HG03196 (cell line): ENCODE measurements around the gene SHROOM1.

Experiments used
- ATAC-seq: cut with Tn5 transposase; IDR thresholded peaks from one replicate; pipeline ENCODE4 v1.9.1; 2021; ENCODE audit not compliant: unreplicated experiment

Gene SHROOM1

DNA sequence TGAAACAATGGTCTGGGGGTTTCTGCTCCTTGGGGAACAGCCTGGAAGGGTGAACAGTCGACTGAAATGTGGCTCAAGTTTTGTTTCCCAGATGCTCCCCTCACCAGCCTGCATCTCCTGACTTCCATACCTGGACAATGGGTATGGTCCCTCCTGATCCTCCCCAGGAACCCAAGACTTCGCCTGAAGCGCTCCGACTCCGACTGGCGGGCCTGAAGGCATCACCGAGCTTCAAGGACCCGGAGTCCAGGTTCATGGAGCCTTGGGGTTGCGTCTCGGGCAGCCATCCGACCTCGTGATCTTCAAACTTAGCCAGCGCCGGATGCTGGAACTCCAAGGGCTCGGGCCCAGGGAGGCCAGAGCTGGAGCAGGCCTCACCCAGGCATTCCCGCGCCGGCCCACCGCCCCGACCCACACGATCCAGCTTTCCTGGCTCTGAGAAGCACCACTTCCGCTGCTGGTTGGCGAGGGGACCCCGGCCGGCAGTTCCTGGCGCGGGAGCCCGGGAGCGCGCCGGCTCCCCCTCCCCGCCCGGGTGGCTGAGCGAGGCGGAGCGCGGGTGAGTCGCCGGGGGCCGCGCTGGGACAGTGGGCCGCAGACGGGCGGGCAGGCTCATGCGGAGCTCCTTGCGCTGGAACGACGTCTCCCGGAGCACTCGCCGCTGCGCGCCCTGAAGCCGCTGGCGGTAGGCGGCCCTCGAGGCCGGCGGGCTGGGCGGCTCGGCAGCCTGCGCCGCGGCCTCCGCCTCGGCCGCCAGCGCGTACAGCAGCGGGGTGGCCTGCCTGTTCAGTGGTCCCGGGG, 5.2 kb downstream of the SHROOM1 start:
- ATAC-seq: no peak

DNA sequence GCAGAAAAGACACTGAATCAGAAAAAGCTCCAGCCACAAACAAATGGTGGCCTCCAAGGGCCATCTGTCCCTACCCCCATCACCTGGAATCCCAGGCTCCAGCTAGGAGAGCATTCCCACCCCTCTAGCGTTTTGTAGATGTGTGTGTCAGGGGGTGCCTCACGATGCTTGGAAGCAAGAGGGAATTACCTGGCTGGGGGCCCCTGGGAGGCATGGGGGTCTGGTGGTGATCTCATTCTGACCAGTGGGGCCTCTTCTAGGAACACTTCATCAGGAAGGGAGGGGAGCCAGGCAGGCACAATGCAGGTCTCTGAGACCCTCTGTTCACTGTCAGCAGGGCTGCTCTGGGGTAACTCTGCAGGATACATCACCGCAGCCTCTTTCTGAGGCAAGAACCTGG, 6.0 kb downstream of the SHROOM1 start:
- ATAC-seq: no peak

DNA sequence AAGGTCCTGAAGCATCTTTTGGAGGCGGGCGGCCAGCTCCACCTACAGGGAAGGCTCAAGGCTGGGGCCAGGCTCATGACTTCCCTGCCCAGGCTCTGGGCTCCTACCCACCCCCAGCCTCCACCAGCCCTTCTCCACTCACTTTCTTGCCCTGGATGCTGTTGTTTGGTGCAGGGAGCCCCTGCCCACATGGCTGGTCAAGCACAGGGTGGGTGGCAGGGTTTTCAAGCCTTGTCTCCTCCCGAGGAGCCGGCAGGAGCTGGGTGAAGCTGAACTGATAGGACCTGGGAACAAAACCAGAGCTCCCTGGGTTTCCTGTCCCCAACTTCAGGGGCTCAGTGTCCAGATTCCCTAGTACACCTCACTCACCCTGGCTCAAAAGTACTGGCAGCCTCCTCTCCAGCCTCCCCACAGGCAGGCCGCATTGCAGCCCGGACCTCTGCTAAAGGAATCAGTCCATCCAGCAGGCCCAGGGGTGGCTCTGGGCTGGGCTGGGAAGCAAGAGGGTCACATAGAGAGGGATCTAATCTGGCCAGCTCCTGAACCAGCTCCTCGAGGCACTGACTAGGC, 6.9 kb downstream of the SHROOM1 start:
- no peak for ATAC-seq

DNA sequence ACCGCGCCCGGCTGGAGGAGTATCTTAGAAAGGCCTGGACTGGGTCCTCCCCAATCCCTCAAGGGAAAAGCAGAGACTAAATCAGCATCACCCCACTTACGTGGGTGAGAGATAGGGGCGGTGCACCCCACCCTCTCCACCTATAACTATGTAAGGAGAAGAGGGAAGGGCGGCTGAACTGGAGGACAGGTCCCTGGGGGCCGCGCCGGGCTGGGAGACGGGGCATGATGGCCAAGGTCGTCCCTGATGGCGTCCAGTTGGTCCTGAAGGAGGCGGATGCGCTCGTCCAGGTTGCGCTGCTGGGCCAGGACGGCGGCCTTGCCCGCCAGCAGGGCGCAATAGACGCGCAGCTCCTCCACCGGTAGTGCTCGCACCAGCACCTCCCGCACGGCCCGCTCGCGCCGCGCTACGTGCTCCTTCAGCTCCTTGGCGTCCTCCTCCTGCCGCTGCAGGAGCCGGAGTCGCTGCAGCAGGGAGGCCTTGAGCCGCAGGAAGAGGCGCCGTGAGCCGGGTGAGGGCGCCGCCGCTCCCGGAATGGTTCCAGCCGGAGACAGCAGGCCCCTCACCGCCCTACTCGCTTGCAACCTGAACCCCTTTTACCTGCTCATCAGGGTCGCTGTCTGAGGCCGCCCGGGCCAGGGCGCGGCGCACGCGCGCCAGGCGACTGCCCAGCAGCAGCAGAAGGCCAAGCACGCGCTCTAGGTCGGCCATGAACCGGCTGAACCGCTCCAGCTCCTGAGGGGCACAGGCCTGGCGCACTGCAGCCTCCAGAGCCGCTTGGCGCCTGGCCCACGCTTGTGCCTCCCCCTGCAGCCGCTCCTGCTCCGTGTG, 7.6 kb downstream of the SHROOM1 start:
- no peak for ATAC-seq

DNA sequence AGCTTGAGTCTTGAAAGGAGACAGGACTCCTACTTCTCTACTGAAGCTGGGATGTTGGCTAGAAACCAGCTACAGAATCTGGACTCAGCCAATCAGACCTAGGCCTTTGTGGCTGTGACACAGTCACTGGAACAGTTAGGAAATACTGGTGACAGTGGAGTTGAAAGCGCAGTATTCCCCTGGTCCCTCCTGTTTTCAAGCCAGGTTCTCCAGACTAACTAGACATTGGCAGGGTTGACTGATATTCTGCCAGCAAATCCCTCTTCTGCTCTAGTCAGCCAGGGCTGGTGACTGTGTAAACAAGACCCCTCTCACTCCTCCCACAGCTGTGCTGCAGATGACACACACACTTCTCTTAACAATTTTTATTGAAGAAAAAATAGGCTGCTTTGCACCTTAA, 8.7 kb downstream of the SHROOM1 start:
- no peak for ATAC-seq

DNA sequence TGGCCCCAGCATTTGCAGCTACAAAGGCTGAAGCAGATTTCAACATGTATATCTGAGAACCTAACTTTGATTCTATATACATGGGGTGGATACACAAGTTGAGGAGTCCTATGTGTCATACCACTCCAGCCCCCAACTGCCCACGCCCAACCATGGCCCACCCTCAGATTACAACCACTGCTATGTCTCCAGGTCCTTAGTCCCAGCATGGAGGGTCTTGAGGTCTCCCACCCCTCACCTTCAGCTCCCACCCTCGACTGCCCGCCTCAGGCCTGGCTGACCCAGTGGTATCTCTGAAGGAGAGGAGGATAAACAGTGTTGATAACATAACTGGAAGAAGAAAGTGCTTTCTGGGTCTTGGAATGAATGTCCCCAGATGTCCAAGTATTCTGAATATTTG, 9.1 kb downstream of the SHROOM1 start:
- ATAC-seq: no peak

DNA sequence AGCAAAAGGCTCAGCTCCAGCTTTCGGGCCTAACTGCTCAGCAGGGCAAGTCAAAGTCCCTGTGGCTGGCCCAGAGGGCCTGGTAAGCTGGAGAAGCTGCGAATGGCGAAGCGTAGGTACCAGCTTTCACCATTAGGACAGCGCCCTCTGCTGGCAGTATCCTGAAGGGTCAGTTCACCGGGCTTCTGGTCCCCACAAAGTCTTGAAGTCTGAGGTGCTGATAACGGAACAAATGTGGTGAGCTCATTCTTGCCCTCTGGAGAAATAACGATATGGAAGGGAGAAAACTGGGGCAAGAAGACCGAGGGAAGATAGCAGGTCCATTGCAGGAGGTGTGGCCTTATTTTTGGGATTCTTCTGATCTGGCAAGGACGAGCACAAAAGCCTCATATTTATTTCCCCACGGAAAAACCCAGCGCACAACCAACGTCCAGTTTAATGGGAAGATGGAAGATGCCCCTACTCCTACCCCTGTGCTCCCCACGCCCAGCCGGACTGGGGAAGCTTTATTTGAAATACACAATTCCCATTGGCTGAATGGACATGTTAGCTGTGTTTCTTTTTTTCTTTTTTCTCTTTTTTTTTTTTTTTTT, 10.2 kb downstream of the SHROOM1 start:
- ATAC-seq: peak; percentile 56

DNA sequence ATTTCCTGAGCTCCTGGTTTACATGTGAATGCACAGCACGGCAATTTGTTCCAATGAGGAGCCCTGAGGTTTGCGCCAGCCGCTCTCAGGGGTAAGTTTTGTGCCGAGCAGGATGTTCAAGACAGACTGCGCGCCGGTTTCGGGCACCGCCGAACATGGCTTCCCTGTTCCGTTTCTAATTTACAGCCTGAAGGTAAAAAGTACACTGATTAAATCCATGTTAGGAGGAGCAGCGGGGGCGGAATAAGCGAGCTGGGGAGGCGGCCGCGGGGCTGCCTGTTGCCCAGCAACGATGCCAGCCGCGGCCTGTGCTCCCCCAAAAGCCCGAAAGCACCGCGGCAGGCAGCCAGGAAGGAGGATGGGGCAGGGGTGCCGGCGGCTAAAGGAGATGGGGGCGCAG, 11.0 kb downstream of the SHROOM1 start:
- ATAC-seq: no peak

DNA sequence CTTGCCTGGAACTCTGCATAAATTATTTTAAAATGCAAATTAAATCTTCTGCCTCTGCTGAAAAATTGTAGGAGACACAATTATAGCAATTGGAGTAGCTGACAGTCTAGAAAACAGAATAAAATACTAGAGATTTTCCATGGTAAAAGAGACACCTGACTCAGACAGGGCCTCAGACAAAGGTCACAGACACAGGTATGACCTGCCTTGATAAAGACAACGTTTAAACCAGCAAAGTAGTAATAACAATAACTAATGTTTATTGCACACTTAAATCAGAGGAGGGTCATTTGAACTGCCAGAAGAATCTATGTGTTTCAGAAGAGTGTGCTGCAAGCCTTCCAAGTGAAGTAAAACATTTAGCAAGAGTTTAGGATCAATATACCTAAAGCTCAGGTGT, 13.4 kb downstream of the SHROOM1 start:
- ATAC-seq: no peak

DNA sequence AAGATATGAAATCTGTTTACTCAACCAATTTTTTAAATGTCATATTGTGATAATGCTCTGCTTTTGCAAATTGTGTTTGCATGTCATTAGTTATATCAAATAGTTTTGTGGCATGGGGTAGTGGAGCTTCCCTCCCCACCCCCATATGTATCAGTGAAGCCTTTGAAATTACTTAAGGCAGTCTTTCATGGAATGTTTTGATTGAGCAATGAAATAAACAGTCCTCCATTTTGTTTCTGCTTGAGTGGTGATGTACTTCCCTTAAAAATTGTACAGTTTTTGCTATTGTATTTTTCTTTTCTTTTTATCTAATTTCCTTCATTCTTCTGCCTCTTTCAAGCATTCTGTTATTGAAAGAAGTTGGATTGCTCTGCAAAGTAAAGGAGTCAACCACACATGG, 13.9 kb downstream of the SHROOM1 start:
- ATAC-seq: no peak

DNA sequence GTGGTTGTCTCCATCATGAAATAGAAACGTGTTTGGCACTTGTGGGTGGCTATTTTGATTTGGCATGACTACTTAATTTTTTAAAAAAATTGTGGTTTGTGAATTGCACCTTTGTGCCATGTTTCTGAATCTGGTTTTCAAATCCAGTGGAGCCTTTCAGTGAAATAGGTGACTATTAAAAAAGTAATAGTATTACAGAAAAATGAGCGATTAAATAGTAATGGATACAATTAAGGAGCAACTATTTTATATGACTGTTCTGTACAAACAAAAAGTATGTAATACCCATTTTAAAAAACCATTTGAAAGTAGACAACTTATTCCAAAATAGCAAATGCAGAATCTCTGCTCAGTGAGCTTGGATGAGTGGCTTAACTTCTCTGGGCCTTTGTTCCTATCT, 14.4 kb downstream of the SHROOM1 start:
- ATAC-seq: no peak

DNA sequence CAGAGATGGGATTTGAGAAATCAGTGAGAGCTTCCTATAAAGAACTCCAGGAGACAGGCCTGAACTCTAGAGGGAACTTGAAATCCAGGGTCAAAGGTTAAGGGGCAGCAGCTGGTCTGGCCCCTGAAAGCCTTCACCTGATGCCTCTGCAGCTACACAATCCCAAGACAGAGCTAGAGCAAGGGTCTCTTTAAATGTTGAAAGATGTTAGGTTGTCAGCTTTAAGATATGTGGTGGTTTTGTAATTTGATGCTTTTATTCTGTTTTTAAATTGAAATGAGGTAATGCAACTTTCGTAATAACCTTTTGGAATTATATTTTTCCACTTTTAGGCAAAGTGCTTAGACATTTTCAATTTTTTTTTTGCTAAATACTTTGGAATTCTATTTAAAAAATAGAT, 15.0 kb downstream of the SHROOM1 start:
- ATAC-seq: no peak

DNA sequence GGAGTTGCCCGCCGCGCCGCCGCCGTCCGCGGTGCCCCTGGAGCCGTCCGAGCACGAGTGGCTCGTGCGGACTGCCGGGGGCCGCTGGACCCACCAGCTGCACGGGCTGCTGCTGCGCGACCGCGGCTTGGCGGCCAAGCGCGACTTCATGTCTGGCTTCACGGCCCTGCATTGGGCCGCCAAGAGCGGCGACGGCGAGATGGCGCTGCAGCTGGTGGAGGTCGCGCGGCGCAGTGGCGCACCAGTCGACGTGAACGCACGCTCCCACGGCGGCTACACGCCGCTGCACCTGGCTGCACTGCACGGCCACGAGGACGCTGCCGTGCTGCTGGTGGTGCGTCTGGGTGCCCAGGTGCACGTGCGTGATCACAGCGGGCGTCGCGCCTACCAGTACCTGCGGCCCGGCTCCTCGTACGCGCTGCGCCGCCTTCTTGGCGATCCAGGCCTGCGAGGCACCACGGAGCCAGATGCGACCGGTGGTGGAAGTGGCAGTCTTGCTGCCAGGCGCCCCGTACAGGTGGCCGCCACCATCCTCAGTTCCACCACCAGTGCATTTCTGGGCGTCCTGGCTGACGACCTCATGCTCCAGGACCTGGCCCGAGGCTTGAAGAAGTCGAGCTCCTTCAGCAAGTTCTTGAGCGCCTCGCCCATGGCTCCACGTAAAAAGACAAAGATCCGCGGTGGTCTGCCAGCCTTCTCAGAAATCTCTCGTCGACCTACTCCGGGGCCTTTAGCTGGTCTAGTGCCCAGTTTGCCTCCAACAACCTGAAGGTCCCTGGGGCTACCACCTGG, 15.7 kb downstream of the SHROOM1 start:
- no peak for ATAC-seq

DNA sequence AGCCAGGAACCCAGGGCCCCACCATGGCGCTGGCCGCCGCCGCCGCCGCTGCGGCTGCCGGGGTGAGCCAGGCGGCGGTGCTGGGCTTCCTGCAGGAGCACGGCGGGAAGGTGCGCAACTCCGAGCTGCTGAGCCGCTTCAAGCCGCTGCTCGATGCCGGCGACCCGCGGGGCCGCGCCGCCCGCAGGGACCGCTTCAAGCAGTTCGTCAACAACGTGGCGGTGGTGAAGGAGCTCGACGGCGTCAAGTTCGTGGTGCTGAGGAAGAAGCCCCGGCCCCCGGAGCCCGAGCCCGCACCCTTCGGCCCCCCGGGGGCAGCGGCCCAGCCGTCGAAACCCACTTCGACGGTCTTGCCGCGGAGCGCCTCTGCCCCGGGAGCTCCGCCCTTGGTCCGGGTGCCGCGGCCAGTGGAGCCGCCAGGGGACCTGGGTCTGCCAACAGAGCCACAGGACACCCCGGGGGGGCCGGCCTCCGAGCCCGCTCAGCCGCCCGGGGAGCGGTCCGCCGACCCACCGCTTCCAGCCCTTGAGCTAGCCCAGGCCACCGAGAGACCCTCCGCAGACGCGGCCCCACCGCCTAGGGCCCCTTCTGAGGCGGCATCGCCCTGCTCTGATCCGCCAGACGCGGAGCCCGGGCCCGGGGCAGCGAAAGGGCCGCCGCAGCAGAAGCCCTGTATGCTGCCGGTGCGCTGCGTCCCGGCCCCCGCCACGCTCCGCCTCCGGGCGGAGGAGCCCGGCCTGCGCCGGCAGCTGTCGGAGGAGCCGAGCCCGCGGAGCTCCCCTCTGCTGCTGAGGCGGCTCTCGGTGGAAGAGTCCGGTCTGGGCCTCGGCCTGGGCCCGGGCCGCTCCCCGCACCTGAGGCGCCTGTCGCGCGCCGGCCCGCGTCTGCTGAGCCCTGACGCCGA, 16.6 kb downstream of the SHROOM1 start:
- ATAC-seq: no peak

DNA sequence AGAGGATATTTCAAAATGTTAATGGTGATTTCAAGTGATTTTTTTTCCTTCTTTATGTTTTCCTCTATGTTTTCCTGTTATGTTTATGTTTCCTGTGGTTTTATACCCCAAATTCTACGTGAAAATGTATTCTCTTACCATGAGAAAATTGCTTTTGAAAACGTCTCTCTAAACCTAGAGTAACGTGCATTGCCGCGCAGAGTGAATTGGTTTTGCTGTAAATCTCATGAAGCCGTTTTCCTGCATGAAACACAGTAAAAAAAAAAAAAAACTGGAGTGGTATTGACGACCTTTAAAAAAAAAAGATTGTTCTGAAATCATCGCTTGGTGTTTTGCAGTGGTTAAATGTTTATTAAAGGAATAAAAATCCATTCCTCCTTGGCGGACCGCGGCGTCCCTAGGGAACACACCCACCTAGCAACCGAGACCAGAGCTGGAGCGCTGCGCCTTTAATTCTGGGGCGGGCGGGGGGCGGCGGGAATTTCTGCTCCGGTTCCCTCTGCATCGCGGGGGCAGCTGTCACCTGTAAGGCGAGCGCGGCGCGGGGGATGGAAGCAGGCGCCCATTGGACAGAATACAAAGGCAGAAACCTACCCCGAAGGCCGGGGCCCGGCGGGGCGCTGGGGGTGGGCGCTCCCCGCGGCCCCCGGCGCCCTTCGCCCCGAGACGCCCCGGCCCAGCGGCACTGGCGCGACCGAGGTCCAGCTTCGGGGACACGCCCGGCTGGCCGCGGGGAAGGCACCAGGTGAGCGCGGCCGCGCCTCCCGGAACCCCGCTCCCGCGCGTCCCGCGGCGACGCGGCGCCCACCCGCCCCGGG, 17.5 kb downstream of the SHROOM1 start, which contains the start of gene SOWAHA:
SOWAHA (plus strand) TSS at position 522 of the 818 bp plus-strand sequence. CDS start 320 bp downstream, outside the sequence.
- ATAC-seq: no peak

DNA sequence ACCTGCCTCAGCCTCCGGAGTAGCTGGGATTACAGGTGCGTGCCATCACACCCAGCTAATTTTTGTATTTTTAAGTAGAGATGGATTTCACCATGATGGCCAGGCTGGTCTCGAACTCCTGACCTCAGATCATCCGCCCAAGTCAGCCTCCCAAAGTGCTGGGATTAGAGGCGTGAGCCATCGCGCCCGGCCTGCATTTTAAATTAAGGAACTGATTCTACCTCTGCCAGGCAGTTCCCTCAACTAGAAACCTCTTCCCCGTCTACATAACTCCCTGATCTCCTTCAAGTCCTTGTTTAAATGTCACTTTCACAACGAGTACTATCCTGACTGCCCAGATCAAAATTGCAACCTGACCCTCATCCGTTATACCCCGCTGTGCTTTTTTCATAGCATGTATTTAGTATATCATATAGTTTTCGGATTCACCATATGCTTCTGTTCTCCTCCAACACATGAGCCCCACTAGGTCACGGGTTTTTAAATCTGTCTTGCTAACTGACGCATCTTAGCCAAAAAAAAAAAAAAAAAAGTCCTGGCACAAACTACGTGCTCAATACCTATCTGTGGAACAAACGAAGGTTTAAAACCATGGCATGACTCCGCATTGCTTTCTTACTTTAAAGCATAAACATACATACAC, 18.2 kb downstream of the SHROOM1 start:
- no peak for ATAC-seq

DNA sequence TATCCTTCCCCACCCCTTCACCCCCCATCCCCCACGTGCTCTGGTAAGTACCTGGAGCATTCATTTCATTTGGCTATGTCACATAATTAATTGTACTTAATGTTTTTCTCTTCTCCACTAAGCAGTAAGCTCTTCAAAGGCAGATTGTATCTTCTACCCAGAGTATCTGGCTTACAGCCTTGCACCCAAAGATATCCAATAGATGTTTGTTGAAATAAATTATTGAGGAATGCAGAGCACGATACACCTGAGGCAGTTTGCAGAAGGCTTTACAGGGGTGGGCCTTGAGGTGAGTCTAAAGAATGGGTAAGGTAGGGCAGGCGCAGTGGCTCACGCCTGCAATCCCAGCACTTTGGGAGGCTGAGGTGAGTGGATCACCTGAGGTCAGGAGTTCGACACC, 19.8 kb downstream of the SHROOM1 start:
- ATAC-seq: no peak

DNA sequence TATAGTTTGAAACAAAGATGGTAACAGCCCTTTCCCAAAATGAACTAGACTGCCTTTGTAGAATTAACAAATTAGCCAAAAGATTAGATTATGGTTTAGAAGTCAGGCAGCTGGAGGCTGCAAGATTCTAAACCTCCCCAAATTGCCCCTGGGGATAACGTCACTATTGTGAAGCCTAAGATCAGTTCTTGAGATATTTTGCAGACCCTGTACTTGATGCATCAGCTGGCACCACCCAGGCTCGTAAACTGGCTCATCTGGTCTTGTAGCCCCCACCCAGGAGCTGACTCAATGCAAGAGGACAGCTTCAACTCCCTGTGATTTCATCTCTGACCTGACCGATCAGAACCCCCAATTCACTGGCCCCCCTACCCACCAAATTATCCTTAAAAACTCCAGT, 21.6 kb downstream of the SHROOM1 start:
- ATAC-seq: no peak
